Measurements from ENCODE around the gene TMEM132C.

Gene TMEM132C

GRCh38 chr12:128680555-128680954, 413.6 kb downstream of the TMEM132C start:
- no peak for DNase-seq

- no peak for DNase-seq
These were observed 415.7 kb downstream of the TMEM132C start for GRCh38 chr12:128682548-128683275.

GRCh38 chr12:128684352-128684751, 417.4 kb downstream of the TMEM132C start:
- no peak for DNase-seq

- DNase-seq = no peak
These were observed 419.0 kb downstream of the TMEM132C start for GRCh38 chr12:128685903-128686475.

GRCh38 chr12:128687851-128688250, 420.9 kb downstream of the TMEM132C start:
- no peak for DNase-seq

- no peak for DNase-seq
These were observed 423.7 kb downstream of the TMEM132C start for GRCh38 chr12:128690641-128691040.

GRCh38 chr12:128693115-128693514, 426.1 kb downstream of the TMEM132C start:
- no peak for DNase-seq

- DNase-seq = no peak
These were observed 426.8 kb downstream of the TMEM132C start for GRCh38 chr12:128693771-128694170.

- no peak for DNase-seq
These were observed 427.5 kb downstream of the TMEM132C start for GRCh38 chr12:128694445-128694844.

- DNase-seq = no peak
These were observed 428.7 kb downstream of the TMEM132C start for GRCh38 chr12:128695697-128696096.

GRCh38 chr12:128698301-128698972, 431.5 kb downstream of the TMEM132C start:
- DNase-seq = no peak

- no peak for DNase-seq
These were observed 432.1 kb downstream of the TMEM132C start for GRCh38 chr12:128699106-128699505.

GRCh38 chr12:128702371-128702770, 435.4 kb downstream of the TMEM132C start:
- DNase-seq = no peak

- no peak for DNase-seq
These were observed 438.2 kb downstream of the TMEM132C start for GRCh38 chr12:128705140-128705539.

GRCh38 chr12:128707488-128707887, 440.5 kb downstream of the TMEM132C start:
- no peak for DNase-seq

GRCh38 chr12:128708789-128709188, 441.8 kb downstream of the TMEM132C start:
- no peak for DNase-seq

- no peak for DNase-seq
These were observed 442.7 kb downstream of the TMEM132C start for GRCh38 chr12:128709660-128710059.

- DNase-seq = no peak
These were observed 444.5 kb downstream of the TMEM132C start for GRCh38 chr12:128711486-128711885.

- DNase-seq = no peak
These were observed 445.7 kb downstream of the TMEM132C start for GRCh38 chr12:128712622-128713021.

- no peak for DNase-seq
These were observed 448.5 kb downstream of the TMEM132C start for GRCh38 chr12:128715485-128715884.

GRCh38 chr12:128724468-128725046, 457.6 kb downstream of the TMEM132C start:
- DNase-seq = no peak

GRCh38 chr12:128726886-128727285, 459.9 kb downstream of the TMEM132C start:
- DNase-seq = no peak

- no peak for DNase-seq
These were observed 460.5 kb downstream of the TMEM132C start for GRCh38 chr12:128727461-128727860.

- no peak for DNase-seq
These were observed 461.0 kb downstream of the TMEM132C start for GRCh38 chr12:128727999-128728398.
